Lung (tissue), 12 donors: ENCODE measurements around the gene BHMT2. TPM values are rescaled to one million over a fixed set of nuclear protein-coding genes. Genes with fewer than 3 reads are reported as not detected.

Experiments used
- ATAC-seq: fragments of 200-7000 bp; cut with Tn5 transposase; one replicate; pipeline ENCODE4 v1.9.1; 2020; ENCODE audit warnings: moderate number of reproducible peaks; ENCODE audit not compliant: insufficient read depth, low FRiP score
- DNase-seq, 3 donors: peaks; one replicate each; pipeline ENCODE4 v3.0.0-alpha.2; 2013 to 2017
- H3K27ac ChIP-seq, 2 donors: one replicate each; pipeline ENCODE4 v1.5.1; 2013; ENCODE audit warnings: mild to moderate bottlenecking in 2 of 2, moderate library complexity in 2 of 2, control low read depth in 1 of 2, inconsistent platforms in 1 of 2, low read depth in 1 of 2, low read length in 1 of 2
- H3K27me3 ChIP-seq, 3 donors: one replicate each; pipeline ENCODE4 v1.5.1; 2013; ENCODE audit warnings: low read length in 2 of 3; ENCODE audit not compliant: control insufficient read depth in 3 of 3, insufficient read depth in 3 of 3
- H3K36me3 ChIP-seq, 4 donors: one replicate each; pipeline ENCODE4 v1.5.1; 2013; ENCODE audit warnings: low read length in 4 of 4, mild to moderate bottlenecking in 1 of 4, moderate library complexity in 1 of 4; ENCODE audit not compliant: control insufficient read depth in 4 of 4, insufficient read depth in 4 of 4
- H3K4me1 ChIP-seq, 5 donors: one replicate each; pipeline ENCODE4 v1.5.1; 2013; ENCODE audit warnings: low read length in 5 of 5, mild to moderate bottlenecking in 2 of 5, moderate library complexity in 1 of 5; ENCODE audit not compliant: control insufficient read depth in 5 of 5, insufficient read depth in 5 of 5
- H3K4me3 ChIP-seq: one replicate; pipeline ENCODE4 v1.5.1; 2013; ENCODE audit warnings: mild to moderate bottlenecking, control low read depth, moderate library complexity
- H3K9ac ChIP-seq, 2 donors: one replicate each; pipeline ENCODE4 v1.5.1; 2013; ENCODE audit warnings: low read length in 2 of 2, control low read depth in 1 of 2; ENCODE audit not compliant: insufficient read depth in 1 of 2
- H3K9me3 ChIP-seq, 4 donors: one replicate each; pipeline ENCODE4 v1.5.1; 2013; ENCODE audit warnings: low read length in 3 of 4, mild to moderate bottlenecking in 1 of 4, moderate library complexity in 1 of 4; ENCODE audit not compliant: control insufficient read depth in 4 of 4, insufficient read depth in 3 of 4
- CTCF ChIP-seq: IDR thresholded peaks from 2 replicates; pipeline ENCODE4 v1.5.1; 2012; ENCODE audit warnings: mild to moderate bottlenecking; ENCODE audit errors: control extremely low read depth, extremely low read depth
- WGBS, 2 donors: extraction: QIAGEN DNeasy Blood & Tissue Kit; methylation state at CpG; one replicate each; pipeline ENCODE4 v1.1.7; 2013; 5-methylcytosine and 5-hydroxymethylcytosine counted together
- polyA plus RNA-seq, 2 donors: library from polyadenylated mRNA; stranded (reverse); fragments of 200-250 nt; gene quantifications; one replicate each; pipeline ENCODE4 v1.2.1, GENCODE V29; 2013
- total RNA-seq, 2 donors: library from RNA; depleted of rRNA in 1 of 2; stranded (reverse); fragments of >200 nt in 1 of 2; gene quantifications; one replicate each; pipeline ENCODE4 v1.2.1, GENCODE V29; 2014 to 2021
- donor health status: control.
- donor health status: control.
- donor health status: Bipolar disorder and iron deficiency.
- donor health status: healthy.
- donor health status: DM: yes; HTN: yes; CAD: no.

BHMT2 gene
- total and polyA plus RNA-seq, 4 donors = 1.0 to 4.6 (median 1.7) TPM

GRCh38 chr5:79120221-79120620 lies 50.7 kb downstream of the BHMT2 start:
- Histone ChIP-seq H3K9me3 (no peaks in the 10 kb centered on the region), H3K9ac (no peak overlapping the region), H3K27me3 (peaks cover 0 to 2% (median 0%) of the 10 kb centered on the region in 3 donors), H3K36me3 (no peaks in the 10 kb centered on the region), H3K27ac (no peak overlapping the region), H3K4me1 (no peaks in the 10 kb centered on the region), H3K4me3 (no peak overlapping the region)
- TF ChIP-seq CTCF = no peak
- peak; percentile 49 for ATAC-seq
- DNase-seq = no peak
- 69 to 73% methylated on average over 4 of the region's 4 CpGs for WGBS, 2 donors

- Histone ChIP-seq H3K27me3 (no peaks in the 10 kb centered on the region), H3K36me3 (no peaks in the 10 kb centered on the region), H3K4me1 (no peaks in the 10 kb centered on the region), H3K9me3 (no peaks in the 10 kb centered on the region), H3K9ac (no peak overlapping the region), H3K27ac (no peak overlapping the region), H3K4me3 (no peak overlapping the region)
- TF ChIP-seq CTCF = no peak
- DNase-seq (no peak), ATAC-seq (no peak)
These were observed 53.4 kb downstream of the BHMT2 start for GRCh38 chr5:79122973-79123372.

- no peak overlapping the region for H3K9ac ChIP-seq
- no peaks in the 10 kb centered on the region for H3K27me3 ChIP-seq
- DNase-seq = no peak
- 76 to 94% methylated on average over 1 of the region's 1 CpG for WGBS, 2 donors
- H3K36me3 ChIP-seq = no peaks in the 10 kb centered on the region
- ATAC-seq = no peak
- H3K4me1 ChIP-seq = no peaks in the 10 kb centered on the region
- no peaks in the 10 kb centered on the region for H3K9me3 ChIP-seq
- H3K27ac ChIP-seq = no peak overlapping the region
- no peak for TF ChIP-seq CTCF
- no peak overlapping the region for H3K4me3 ChIP-seq
These were observed 55.0 kb downstream of the BHMT2 start for GRCh38 chr5:79124607-79125006.

GRCh38 chr5:79130781-79131180 lies 61.2 kb downstream of the BHMT2 start:
- DNase-seq (no peak), ATAC-seq (no peak)
- Histone ChIP-seq H3K27ac (no peak overlapping the region), H3K27me3 (no peaks in the 10 kb centered on the region), H3K9ac (no peak overlapping the region), H3K4me3 (no peak overlapping the region), H3K36me3 (no peaks in the 10 kb centered on the region), H3K9me3 (no peaks in the 10 kb centered on the region), H3K4me1 (peaks cover 0 to 7% (median 0%) of the 10 kb centered on the region in 5 donors)
- 82 to 86% methylated on average over 6 of the region's 6 CpGs for WGBS, 2 donors
- TF ChIP-seq CTCF = no peak
